ENCODE data around the gene AGBL4. TPM values are rescaled to one million over a fixed set of nuclear protein-coding genes. Genes with fewer than 3 reads are reported as not detected.

The AGBL4 gene
- total and polyA plus RNA-seq, 7 experiments from 2014 or later, result 0.27 TPM; not detected in 6

DNA sequence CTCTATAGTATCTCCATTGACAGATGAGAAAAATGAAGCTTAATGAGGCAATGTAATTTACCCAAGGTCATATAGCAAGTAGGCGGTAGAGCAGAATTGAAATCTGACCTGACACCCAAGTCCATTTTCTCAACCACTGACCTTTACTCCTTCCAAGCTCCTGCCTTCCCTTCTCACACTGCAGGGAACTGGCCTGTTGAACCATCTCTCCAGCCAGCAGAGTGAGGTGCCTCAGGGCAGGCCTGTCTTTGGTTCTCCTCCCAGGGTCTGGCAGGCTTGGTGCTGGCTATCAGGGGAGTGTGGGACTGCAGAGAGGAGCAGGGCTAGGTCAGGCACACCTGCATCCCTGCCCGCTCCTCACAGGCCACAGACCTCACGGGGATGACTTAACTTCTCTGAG is 1373.9 kb downstream of the AGBL4 start:
- no peak overlapping the region for H3K27ac Mint-ChIP-seq
- H3K27me3 Mint-ChIP-seq, result peaks cover 0 to 26% (median 9%) of the 10 kb centered on the region in 5 donors
- no peak overlapping the region for H3K4me3 Mint-ChIP-seq
- DNase-seq (no peak), ATAC-seq (no peak)
- intact Hi-C loops (cut with micrococcal nuclease), result no loop called here
- Histone ChIP-seq H3K36me3 (ENCODE audit: control insufficient read depth in 2 of 3, insufficient read depth in 3 of 3, low read length in 3 of 3) (no peaks in the 10 kb centered on the region), H3K27ac (ENCODE audit: low read depth, low read length) (no peak overlapping the region), H3K27me3 (ENCODE audit: control insufficient read depth in 2 of 2, insufficient read depth in 2 of 2, low read length in 2 of 2) (no peaks in the 10 kb centered on the region), H3K9me3 (ENCODE audit: control insufficient read depth in 2 of 3, low read length in 3 of 3) (no peaks in the 10 kb centered on the region), H3K4me3 (ENCODE audit: low read length) (no peak overlapping the region), H3K4me1 (ENCODE audit: control insufficient read depth in 2 of 2, insufficient read depth in 2 of 2, low read length in 2 of 2) (no peaks in the 10 kb centered on the region)
- H3K36me3 Mint-ChIP-seq, result no peaks in the 10 kb centered on the region
- ChIA-PET CTCF (no interaction called here), POLR2A (no interaction called here)
- H3K4me1 Mint-ChIP-seq, result no peaks in the 10 kb centered on the region
- H3K9me3 Mint-ChIP-seq, result peaks cover 0 to 2% (median 0%) of the 10 kb centered on the region in 11 donors

GRCh38 chr1:48645883-48646282 is 1377.9 kb downstream of the AGBL4 start:
- no peak for DNase-seq
- intact Hi-C loops (cut with micrococcal nuclease), result no loop called here
- Mint-ChIP-seq H3K36me3 (no peaks in the 10 kb centered on the region), H3K27ac (no peak overlapping the region), H3K4me3 (no peak overlapping the region), H3K9me3 (peaks cover 0 to 3% (median 0%) of the 10 kb centered on the region in 11 donors), H3K4me1 (no peaks in the 10 kb centered on the region), H3K27me3 (peaks cover 2 to 25% (median 11%) of the 10 kb centered on the region in 5 donors)
- no peaks in the 10 kb centered on the region for H3K27me3 ChIP-seq (ENCODE audit: control insufficient read depth in 2 of 2, insufficient read depth in 2 of 2, low read length in 2 of 2)
- H3K27ac ChIP-seq (ENCODE audit: low read depth, low read length), result no peak overlapping the region
- POLR2A ChIA-PET, result no interaction called here
- H3K9me3 ChIP-seq (ENCODE audit: control insufficient read depth in 2 of 3, low read length in 3 of 3), result no peaks in the 10 kb centered on the region
- no peak for ATAC-seq
- H3K4me1 ChIP-seq (ENCODE audit: control insufficient read depth in 2 of 2, insufficient read depth in 2 of 2, low read length in 2 of 2), result no peaks in the 10 kb centered on the region
- no peaks in the 10 kb centered on the region for H3K36me3 ChIP-seq (ENCODE audit: control insufficient read depth in 2 of 3, insufficient read depth in 3 of 3, low read length in 3 of 3)
- CTCF ChIA-PET, result no interaction called here
- no peak overlapping the region for H3K4me3 ChIP-seq (ENCODE audit: low read length)

GRCh38 chr1:48644905-48645605 is 1378.7 kb downstream of the AGBL4 start:
- H3K9me3 Mint-ChIP-seq, result peaks cover 0 to 3% (median 0%) of the 10 kb centered on the region in 11 donors
- Histone ChIP-seq H3K9me3 (ENCODE audit: control insufficient read depth in 2 of 3, low read length in 3 of 3) (no peaks in the 10 kb centered on the region), H3K4me3 (ENCODE audit: low read length) (no peak overlapping the region), H3K4me1 (ENCODE audit: control insufficient read depth in 2 of 2, insufficient read depth in 2 of 2, low read length in 2 of 2) (no peaks in the 10 kb centered on the region), H3K27me3 (ENCODE audit: control insufficient read depth in 2 of 2, insufficient read depth in 2 of 2, low read length in 2 of 2) (no peaks in the 10 kb centered on the region), H3K27ac (ENCODE audit: low read depth, low read length) (no peak overlapping the region), H3K36me3 (ENCODE audit: control insufficient read depth in 2 of 3, insufficient read depth in 3 of 3, low read length in 3 of 3) (no peaks in the 10 kb centered on the region)
- POLR2A ChIA-PET, result no interaction called here
- H3K27ac Mint-ChIP-seq, result no peak overlapping the region
- peaks cover 2 to 25% (median 15%) of the 10 kb centered on the region in 5 donors for H3K27me3 Mint-ChIP-seq
- no peaks in the 10 kb centered on the region for H3K36me3 Mint-ChIP-seq
- no peak overlapping the region for H3K4me3 Mint-ChIP-seq
- intact Hi-C loops (cut with micrococcal nuclease), result no loop called here
- DNase-seq (no peak), ATAC-seq (no peak)
- H3K4me1 Mint-ChIP-seq, result no peaks in the 10 kb centered on the region
- CTCF ChIA-PET, result no interaction called here

DNA sequence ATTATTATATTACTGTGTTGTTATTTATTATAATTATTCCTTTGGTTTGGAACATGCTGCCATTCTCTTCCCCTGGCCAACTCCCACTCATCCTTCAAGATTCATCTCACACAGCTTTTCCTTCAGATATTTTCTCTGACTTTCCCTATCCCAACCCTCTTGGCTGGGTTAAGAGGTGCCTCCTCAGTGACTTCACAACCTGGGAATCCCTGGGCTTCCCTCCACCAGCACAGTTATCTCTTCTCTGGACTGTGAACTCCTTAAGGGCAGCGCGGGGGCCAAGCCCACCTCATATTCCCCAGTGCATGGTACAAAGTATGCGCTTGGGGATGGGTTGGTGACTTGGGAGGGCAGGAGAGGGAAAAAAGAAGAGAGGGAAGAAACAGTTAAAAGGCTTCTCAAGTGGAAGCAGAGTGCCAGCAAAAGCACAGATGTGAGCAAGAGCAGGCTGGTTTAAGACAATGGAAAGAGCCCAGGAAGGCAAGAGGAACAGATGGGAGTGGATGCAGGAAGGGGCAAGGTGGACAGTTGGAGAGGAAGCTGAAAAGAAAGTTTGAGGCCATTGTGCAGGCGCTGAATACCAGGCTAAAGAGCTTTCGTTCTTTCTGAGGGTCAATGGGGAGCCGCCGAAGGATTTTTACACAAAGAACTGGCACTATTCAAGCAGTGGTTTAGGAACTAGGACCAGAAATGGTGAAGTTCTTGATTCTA is 1379.4 kb downstream of the AGBL4 start:
- Mint-ChIP-seq H3K36me3 (no peaks in the 10 kb centered on the region), H3K4me1 (no peaks in the 10 kb centered on the region), H3K27ac (no peak overlapping the region), H3K27me3 (peaks cover 2 to 22% (median 15%) of the 10 kb centered on the region in 5 donors), H3K9me3 (peaks cover 0 to 3% (median 0%) of the 10 kb centered on the region in 11 donors), H3K4me3 (no peak overlapping the region)
- H3K36me3 ChIP-seq (ENCODE audit: control insufficient read depth in 2 of 3, insufficient read depth in 3 of 3, low read length in 3 of 3), result no peaks in the 10 kb centered on the region
- no peak overlapping the region for H3K4me3 ChIP-seq (ENCODE audit: low read length)
- H3K27ac ChIP-seq (ENCODE audit: low read depth, low read length), result no peak overlapping the region
- CTCF ChIA-PET, result no interaction called here
- H3K9me3 ChIP-seq (ENCODE audit: control insufficient read depth in 2 of 3, low read length in 3 of 3), result no peaks in the 10 kb centered on the region
- POLR2A ChIA-PET, result no interaction called here
- intact Hi-C loops (cut with micrococcal nuclease), result no loop called here
- ATAC-seq (no peak), DNase-seq (no peak)
- no peaks in the 10 kb centered on the region for H3K4me1 ChIP-seq (ENCODE audit: control insufficient read depth in 2 of 2, insufficient read depth in 2 of 2, low read length in 2 of 2)
- no peaks in the 10 kb centered on the region for H3K27me3 ChIP-seq (ENCODE audit: control insufficient read depth in 2 of 2, insufficient read depth in 2 of 2, low read length in 2 of 2)

DNA sequence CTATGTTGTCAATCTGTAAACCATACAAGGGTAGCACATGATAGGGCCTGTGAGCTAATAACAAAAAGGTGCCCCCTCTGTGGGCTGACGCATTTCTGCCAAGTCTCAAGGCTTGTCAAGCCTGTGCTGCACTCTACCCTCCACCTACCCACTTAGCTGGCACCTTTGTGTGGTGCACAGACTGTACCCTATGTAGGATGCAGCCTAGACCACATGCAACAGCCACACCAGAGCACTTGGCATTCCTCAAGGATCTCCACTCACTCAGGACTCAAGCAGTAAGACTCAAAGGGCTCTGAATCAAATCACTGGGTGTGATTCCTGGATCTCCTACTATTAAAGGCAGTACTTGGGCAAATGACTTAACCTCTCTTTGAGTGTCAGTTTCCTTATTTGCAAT is 1380.6 kb downstream of the AGBL4 start:
- Histone ChIP-seq H3K4me3 (ENCODE audit: low read length) (no peak overlapping the region), H3K9me3 (ENCODE audit: control insufficient read depth in 2 of 3, low read length in 3 of 3) (no peaks in the 10 kb centered on the region), H3K4me1 (ENCODE audit: control insufficient read depth in 2 of 2, insufficient read depth in 2 of 2, low read length in 2 of 2) (no peaks in the 10 kb centered on the region), H3K36me3 (ENCODE audit: control insufficient read depth in 2 of 3, insufficient read depth in 3 of 3, low read length in 3 of 3) (no peaks in the 10 kb centered on the region), H3K27me3 (ENCODE audit: control insufficient read depth in 2 of 2, insufficient read depth in 2 of 2, low read length in 2 of 2) (no peaks in the 10 kb centered on the region), H3K27ac (ENCODE audit: low read depth, low read length) (no peak overlapping the region)
- no peak overlapping the region for H3K27ac Mint-ChIP-seq
- POLR2A ChIA-PET, result no interaction called here
- H3K4me1 Mint-ChIP-seq, result no peaks in the 10 kb centered on the region
- ATAC-seq, result no peak
- no peak overlapping the region for H3K4me3 Mint-ChIP-seq
- peaks cover 2 to 21% (median 19%) of the 10 kb centered on the region in 5 donors for H3K27me3 Mint-ChIP-seq
- no peaks in the 10 kb centered on the region for H3K36me3 Mint-ChIP-seq
- no peak for DNase-seq
- intact Hi-C loops (cut with micrococcal nuclease), result no loop called here
- peaks cover 0 to 3% (median 0%) of the 10 kb centered on the region in 11 donors for H3K9me3 Mint-ChIP-seq
- CTCF ChIA-PET, result no interaction called here

DNA sequence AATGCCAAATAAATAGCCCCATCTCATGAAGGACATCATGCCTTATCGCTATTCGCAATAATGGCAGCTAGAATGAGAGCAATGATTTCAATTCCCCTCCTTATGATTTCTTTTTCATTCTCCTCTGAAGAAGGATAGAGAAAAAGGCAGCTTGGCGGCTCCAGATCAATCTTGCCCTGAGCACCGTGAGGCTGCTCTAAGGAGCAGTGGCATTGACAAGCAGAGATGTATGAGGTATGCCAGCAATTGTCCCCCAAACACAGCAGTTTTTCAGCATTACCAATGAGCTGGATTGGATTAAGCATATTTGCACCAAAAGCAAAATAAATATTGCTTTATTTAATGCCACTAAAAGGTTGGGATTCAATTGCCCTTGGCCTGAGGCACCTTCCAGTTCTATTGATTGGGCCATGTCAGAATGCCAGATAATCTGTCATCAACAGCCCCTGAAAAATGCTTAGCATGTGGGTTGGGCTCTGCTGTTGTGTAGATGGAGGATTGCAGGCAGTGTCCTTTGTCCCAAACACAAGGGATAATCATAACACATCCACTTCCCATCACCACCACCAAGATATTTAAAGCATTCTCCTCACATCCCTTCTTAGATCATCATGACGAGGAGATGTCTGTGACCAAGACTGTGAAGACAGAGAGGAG is 1382.8 kb downstream of the AGBL4 start:
- intact Hi-C loops (cut with micrococcal nuclease), result no loop called here

More for the DNA sequence above, 1382.8 kb downstream of the AGBL4 start:
- no peaks in the 10 kb centered on the region for H3K27me3 ChIP-seq (ENCODE audit: control insufficient read depth in 2 of 2, insufficient read depth in 2 of 2, low read length in 2 of 2)
- DNase-seq (no peak), ATAC-seq (no peak)
- Mint-ChIP-seq H3K9me3 (peaks cover 0 to 3% (median 0%) of the 10 kb centered on the region in 11 donors), H3K4me3 (no peak overlapping the region), H3K27me3 (peaks cover 2 to 29% (median 20%) of the 10 kb centered on the region in 5 donors), H3K4me1 (no peaks in the 10 kb centered on the region), H3K36me3 (no peaks in the 10 kb centered on the region), H3K27ac (no peak overlapping the region)
- H3K9me3 ChIP-seq (ENCODE audit: control insufficient read depth in 2 of 3, low read length in 3 of 3), result no peaks in the 10 kb centered on the region
- H3K36me3 ChIP-seq (ENCODE audit: control insufficient read depth in 2 of 3, insufficient read depth in 3 of 3, low read length in 3 of 3), result no peaks in the 10 kb centered on the region
- no peak overlapping the region for H3K27ac ChIP-seq (ENCODE audit: low read depth, low read length)
- ChIA-PET POLR2A (no interaction called here), CTCF (no interaction called here)
- H3K4me3 ChIP-seq (ENCODE audit: low read length), result no peak overlapping the region
- no peaks in the 10 kb centered on the region for H3K4me1 ChIP-seq (ENCODE audit: control insufficient read depth in 2 of 2, insufficient read depth in 2 of 2, low read length in 2 of 2)

Data from naive thymus-derived CD4-positive, alpha-beta T cell (primary cell).